ENCODE data around the gene DLGAP1. TPM values are rescaled to one million over a fixed set of nuclear protein-coding genes. Genes with fewer than 3 reads are reported as not detected.

The DLGAP1 gene
- total and polyA plus RNA-seq, 4 donors: 0.06 to 1.2 (median 0.17) TPM; not detected in 1

DNA sequence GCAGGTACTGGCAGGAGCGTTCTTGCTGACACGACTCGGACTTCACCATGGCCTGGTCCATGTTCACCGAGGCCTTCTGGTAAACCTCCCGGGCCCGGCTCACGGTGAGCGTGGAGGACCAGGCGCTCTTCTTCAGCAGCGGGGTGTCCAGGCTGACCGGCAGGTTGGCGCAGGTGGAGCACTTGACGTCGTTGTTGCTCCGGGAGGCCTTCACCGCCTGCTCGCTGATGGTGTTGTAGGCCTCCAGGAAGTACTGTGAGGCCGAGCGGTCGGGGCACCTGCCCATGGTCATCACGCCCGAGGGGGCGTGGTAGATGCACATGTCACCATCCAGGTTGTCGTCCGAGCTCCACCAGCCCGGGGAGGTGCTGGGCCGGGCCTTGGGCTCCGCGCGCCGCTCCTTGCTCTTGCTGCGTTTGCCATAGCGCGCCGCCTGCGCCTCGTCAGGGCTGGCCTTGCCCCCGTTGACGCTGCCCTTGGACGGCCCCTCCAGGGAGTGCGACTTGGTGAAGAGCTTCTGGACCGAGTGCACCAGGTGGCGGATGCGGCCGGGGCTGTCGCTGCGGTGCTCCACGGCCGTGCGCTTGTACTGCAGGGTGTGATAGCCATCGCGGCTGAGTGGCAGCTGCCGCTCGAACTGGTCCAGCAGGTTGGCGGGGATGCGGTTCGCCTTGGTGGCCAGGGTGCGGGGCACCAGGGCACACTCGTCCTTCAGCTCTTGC lies 575.8 kb downstream of the DLGAP1 start:
- no peak for TF ChIP-seq SP1 (IDR thresholded peaks at IDR 0.05)
- no peak for TF ChIP-seq FOXA2 (IDR thresholded peaks at IDR 0.05)
- TF ChIP-seq RAD21 (IDR thresholded peaks at IDR 0.05): no peak
- TF ChIP-seq, protein P1, sequence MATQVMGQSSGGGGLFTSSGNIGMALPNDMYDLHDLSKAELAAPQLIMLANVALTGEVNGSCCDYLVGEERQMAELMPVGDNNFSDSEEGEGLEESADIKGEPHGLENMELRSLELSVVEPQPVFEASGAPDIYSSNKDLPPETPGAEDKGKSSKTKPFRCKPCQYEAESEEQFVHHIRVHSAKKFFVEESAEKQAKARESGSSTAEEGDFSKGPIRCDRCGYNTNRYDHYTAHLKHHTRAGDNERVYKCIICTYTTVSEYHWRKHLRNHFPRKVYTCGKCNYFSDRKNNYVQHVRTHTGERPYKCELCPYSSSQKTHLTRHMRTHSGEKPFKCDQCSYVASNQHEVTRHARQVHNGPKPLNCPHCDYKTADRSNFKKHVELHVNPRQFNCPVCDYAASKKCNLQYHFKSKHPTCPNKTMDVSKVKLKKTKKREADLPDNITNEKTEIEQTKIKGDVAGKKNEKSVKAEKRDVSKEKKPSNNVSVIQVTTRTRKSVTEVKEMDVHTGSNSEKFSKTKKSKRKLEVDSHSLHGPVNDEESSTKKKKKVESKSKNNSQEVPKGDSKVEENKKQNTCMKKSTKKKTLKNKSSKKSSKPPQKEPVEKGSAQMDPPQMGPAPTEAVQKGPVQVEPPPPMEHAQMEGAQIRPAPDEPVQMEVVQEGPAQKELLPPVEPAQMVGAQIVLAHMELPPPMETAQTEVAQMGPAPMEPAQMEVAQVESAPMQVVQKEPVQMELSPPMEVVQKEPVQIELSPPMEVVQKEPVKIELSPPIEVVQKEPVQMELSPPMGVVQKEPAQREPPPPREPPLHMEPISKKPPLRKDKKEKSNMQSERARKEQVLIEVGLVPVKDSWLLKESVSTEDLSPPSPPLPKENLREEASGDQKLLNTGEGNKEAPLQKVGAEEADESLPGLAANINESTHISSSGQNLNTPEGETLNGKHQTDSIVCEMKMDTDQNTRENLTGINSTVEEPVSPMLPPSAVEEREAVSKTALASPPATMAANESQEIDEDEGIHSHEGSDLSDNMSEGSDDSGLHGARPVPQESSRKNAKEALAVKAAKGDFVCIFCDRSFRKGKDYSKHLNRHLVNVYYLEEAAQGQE (IDR thresholded peaks at IDR 0.05): no peak
- TF ChIP-seq, protein P2, sequence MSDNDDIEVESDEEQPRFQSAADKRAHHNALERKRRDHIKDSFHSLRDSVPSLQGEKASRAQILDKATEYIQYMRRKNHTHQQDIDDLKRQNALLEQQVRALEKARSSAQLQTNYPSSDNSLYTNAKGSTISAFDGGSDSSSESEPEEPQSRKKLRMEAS (IDR thresholded peaks at IDR 0.05): no peak
- TF ChIP-seq, protein P3, sequence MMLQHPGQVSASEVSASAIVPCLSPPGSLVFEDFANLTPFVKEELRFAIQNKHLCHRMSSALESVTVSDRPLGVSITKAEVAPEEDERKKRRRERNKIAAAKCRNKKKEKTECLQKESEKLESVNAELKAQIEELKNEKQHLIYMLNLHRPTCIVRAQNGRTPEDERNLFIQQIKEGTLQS (IDR thresholded peaks at IDR 0.05): no peak
- TF ChIP-seq GABPA (IDR thresholded peaks at IDR 0.05 in 1 of 2, conservative IDR thresholded peaks at IDR 0.05 in 1 of 2): no peak
- no peak for TF ChIP-seq TAF1 (conservative IDR thresholded peaks at IDR 0.05)
- TF ChIP-seq NR2F2 (IDR thresholded peaks at IDR 0.05): no peak
- no peak for TF ChIP-seq JUND (IDR thresholded peaks at IDR 0.05)
- TF ChIP-seq YY1 (IDR thresholded peaks at IDR 0.05): no peak
- TF ChIP-seq, protein P4, sequence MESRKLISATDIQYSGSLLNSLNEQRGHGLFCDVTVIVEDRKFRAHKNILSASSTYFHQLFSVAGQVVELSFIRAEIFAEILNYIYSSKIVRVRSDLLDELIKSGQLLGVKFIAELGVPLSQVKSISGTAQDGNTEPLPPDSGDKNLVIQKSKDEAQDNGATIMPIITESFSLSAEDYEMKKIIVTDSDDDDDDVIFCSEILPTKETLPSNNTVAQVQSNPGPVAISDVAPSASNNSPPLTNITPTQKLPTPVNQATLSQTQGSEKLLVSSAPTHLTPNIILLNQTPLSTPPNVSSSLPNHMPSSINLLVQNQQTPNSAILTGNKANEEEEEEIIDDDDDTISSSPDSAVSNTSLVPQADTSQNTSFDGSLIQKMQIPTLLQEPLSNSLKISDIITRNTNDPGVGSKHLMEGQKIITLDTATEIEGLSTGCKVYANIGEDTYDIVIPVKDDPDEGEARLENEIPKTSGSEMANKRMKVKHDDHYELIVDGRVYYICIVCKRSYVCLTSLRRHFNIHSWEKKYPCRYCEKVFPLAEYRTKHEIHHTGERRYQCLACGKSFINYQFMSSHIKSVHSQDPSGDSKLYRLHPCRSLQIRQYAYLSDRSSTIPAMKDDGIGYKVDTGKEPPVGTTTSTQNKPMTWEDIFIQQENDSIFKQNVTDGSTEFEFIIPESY (IDR thresholded peaks at IDR 0.05): no peak
- TF ChIP-seq, protein P5, sequence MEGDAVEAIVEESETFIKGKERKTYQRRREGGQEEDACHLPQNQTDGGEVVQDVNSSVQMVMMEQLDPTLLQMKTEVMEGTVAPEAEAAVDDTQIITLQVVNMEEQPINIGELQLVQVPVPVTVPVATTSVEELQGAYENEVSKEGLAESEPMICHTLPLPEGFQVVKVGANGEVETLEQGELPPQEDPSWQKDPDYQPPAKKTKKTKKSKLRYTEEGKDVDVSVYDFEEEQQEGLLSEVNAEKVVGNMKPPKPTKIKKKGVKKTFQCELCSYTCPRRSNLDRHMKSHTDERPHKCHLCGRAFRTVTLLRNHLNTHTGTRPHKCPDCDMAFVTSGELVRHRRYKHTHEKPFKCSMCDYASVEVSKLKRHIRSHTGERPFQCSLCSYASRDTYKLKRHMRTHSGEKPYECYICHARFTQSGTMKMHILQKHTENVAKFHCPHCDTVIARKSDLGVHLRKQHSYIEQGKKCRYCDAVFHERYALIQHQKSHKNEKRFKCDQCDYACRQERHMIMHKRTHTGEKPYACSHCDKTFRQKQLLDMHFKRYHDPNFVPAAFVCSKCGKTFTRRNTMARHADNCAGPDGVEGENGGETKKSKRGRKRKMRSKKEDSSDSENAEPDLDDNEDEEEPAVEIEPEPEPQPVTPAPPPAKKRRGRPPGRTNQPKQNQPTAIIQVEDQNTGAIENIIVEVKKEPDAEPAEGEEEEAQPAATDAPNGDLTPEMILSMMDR (IDR thresholded peaks at IDR 0.05; ENCODE audit: low read depth, low read length, missing input control): no peak
- TF ChIP-seq FOXA1 (IDR thresholded peaks at IDR 0.05): no peak
- TF ChIP-seq RXRA (IDR thresholded peaks at IDR 0.05): no peak
- no peak for TF ChIP-seq HNF4G (IDR thresholded peaks at IDR 0.05)

More for the DNA sequence above, 575.8 kb downstream of the DLGAP1 start:
- Histone ChIP-seq H3K27ac (ENCODE audit: low read depth in 1 of 2, low read length in 2 of 2) (no peak overlapping the region), H3K4me3 (ENCODE audit: low read depth in 1 of 3, low read length in 3 of 3) (no peak overlapping the region), H3K9me3 (ENCODE audit: control insufficient read depth in 4 of 4, low read length in 3 of 4) (no peaks in the 10 kb centered on the region), H3K27me3 (ENCODE audit: control insufficient read depth in 4 of 4, insufficient read depth in 4 of 4, low read length in 3 of 4) (no peaks in the 10 kb centered on the region), H3K4me1 (ENCODE audit: control insufficient read depth in 4 of 4, insufficient read depth in 4 of 4, low read length in 3 of 4) (no peaks in the 10 kb centered on the region), H3K36me3 (ENCODE audit: control insufficient read depth in 4 of 4, insufficient read depth in 3 of 4, low read depth in 1 of 4, low read length in 3 of 4) (no peaks in the 10 kb centered on the region), H3K9ac (ENCODE audit: low read depth in 1 of 2, low read length in 2 of 2) (no peak overlapping the region)
- 98% methylated on average over 59 of the region's 59 CpGs for WGBS
- no peak for DNase-seq (ENCODE audit: low spot score)

All from liver (tissue), 9 donors.